K562 (cell line): ENCODE results near the gene SLC34A3. TPM values are rescaled to one million over a fixed set of nuclear protein-coding genes. Genes with fewer than 3 reads are reported as not detected.

Experiments used
- BMI1 ChIP-seq: fragments of 150-350 bp; IDR thresholded peaks from 2 replicates; pipeline ENCODE4 v1.6.1; 2014; ENCODE audit warnings: low read length
- CTBP1 ChIP-seq: fragments of 450-650 bp; IDR thresholded peaks from 2 replicates; pipeline ENCODE4 v1.6.1; 2016; ENCODE audit warnings: borderline replicate concordance
- EZH2 ChIP-seq: IDR thresholded peaks from 2 replicates; pipeline ENCODE4 v1.6.1; 2012; ENCODE audit warnings: low read depth, mild to moderate bottlenecking, inconsistent platforms, low read length, borderline replicate concordance
- HNRNPLL ChIP-seq: fragments of 200-400 bp; formaldehyde crosslinking; IDR thresholded peaks from 2 replicates; pipeline ENCODE4 v1.6.1; 2017; ENCODE audit warnings: low read length, low read depth, mild to moderate bottlenecking; ENCODE audit not compliant: poor library complexity, severe bottlenecking
- MYNN ChIP-seq, 2 experiments: sonication (generic); formaldehyde crosslinking in 1 of 2; IDR thresholded peaks; 2 replicates each; pipeline versions ENCODE4 v1.5.0 to v1.6.1; 2016 to 2020; ENCODE audit warnings: antibody characterized with exemption in 1 of 2, missing genetic modification reagents in 1 of 2
- NR0B1 ChIP-seq: fragments of 450-650 bp; IDR thresholded peaks from one replicate; pipeline ENCODE4 v1.6.1; 2018; ENCODE audit warnings: mild to moderate bottlenecking, moderate library complexity; ENCODE audit not compliant: partially characterized antibody
- PATZ1 ChIP-seq: fragments of 250-450 bp; sonication (Bioruptor Pico); IDR thresholded peaks from 2 replicates; pipeline ENCODE4 v1.5.0; 2020; ENCODE audit warnings: mild to moderate bottlenecking, borderline replicate concordance
- RNF2 ChIP-seq: sonication (generic); IDR thresholded peaks from 2 replicates; pipeline ENCODE4 v1.6.1; 2016
- RUNX1 ChIP-seq: sonication (generic); IDR thresholded peaks from 2 replicates; pipeline ENCODE4 v1.6.1; 2016; ENCODE audit warnings: antibody characterized with exemption, low read depth
- SMARCA4 ChIP-seq: fragments of 450-650 bp; IDR thresholded peaks from 2 replicates; pipeline ENCODE4 v1.6.1; 2016
- ZC3H4 ChIP-seq: sonication (generic); formaldehyde crosslinking; IDR thresholded peaks from 2 replicates; pipeline ENCODE4 v1.9.0; 2021; ENCODE audit warnings: missing genetic modification reagents, borderline replicate concordance
- ZNF507 ChIP-seq: conservative IDR thresholded peaks from 2 replicates; pipeline ENCODE4 v1.6.1; 2017; ENCODE audit warnings: missing genetic modification characterization, missing compliant biosample characterization
- polyA plus RNA-seq, 8 experiments: library from polyadenylated mRNA; depleted of rRNA in 4 of 8; stranded (reverse) in 5 of 8; unstranded in 3 of 8; fragments of >200 nt; fragmentation: Nextera tagmentation in 2 of 8; fragmentation: Illumina TruSeq in 1 of 8; extraction: Ambion mirVana in 2 of 8; extraction: Trizol in 1 of 8; gene quantifications; 2 replicates each; pipeline versions ENCODE4 v1.2.1 to v1.2.3, GENCODE V29; 2011 to 2014; ENCODE audit warnings: inconsistent platforms in 1 of 8, missing spikeins in 1 of 8
- total RNA-seq, 7 experiments: library from RNA; depleted of rRNA in 6 of 7; stranded (reverse); fragments of >200 nt in 6 of 7; fragmentation: Illumina TruSeq in 2 of 7; extraction: Trizol in 2 of 7; gene quantifications; 2 replicates each; pipeline versions ENCODE4 v1.2.1 to v1.2.3, GENCODE V29; 2011 to 2021; ENCODE audit warnings: low replicate concordance in 1 of 7
- TF ChIP-seq, protein P1 (sequence below), 2 experiments: fragments of 450-650 bp in 1 of 2; IDR thresholded peaks; 2 replicates each; pipeline ENCODE4 v1.6.1; 2011 to 2017; ENCODE audit warnings: low read depth in 2 of 2, antibody characterized with exemption in 1 of 2, borderline replicate concordance in 1 of 2, low read length in 1 of 2, mild to moderate bottlenecking in 1 of 2, mixed read lengths in 1 of 2; ENCODE audit not compliant: control insufficient read depth in 1 of 2
- TF ChIP-seq, protein P2 (sequence below): fragments of 250-450 bp; sonication (Bioruptor Pico); IDR thresholded peaks from 2 replicates; pipeline ENCODE4 v1.5.0; 2020; ENCODE audit warnings: mild to moderate bottlenecking
- TF ChIP-seq, protein P3 (sequence below): fragments of 450-650 bp; formaldehyde crosslinking; IDR thresholded peaks from 2 replicates; pipeline ENCODE4 v1.4.0; 2020; ENCODE audit warnings: mild to moderate bottlenecking, moderate library complexity
- TF ChIP-seq, protein P4 (sequence below): fragments of 450-650 bp; IDR thresholded peaks from 2 replicates; pipeline ENCODE4 v1.6.1; 2016; ENCODE audit warnings: antibody characterized with exemption

SLC34A3 gene
- total and polyA plus RNA-seq, 9 of the 15 experiments (the other 6 are each of a cell fraction or from before 2014, with no cell fraction given): not detected

- TF ChIP-seq PATZ1 (CRISPR knock-in tag) (peak; percentile 36; the same call in 1 of the 2 replicates), MYNN (IDR thresholded peaks at IDR 0.05) (no peak), MYNN (CRISPR knock-in tag; IDR thresholded peaks at IDR 0.05) (no peak), RUNX1 (no peak), EZH2 (no peak), RNF2 (peak; percentile 73; the same call in 1 of the 2 replicates), CTBP1 (peak; percentile 84), ZC3H4 (CRISPR knock-in tag) (no peak), ZNF507 (tag) (no peak), NR0B1 (no peak), HNRNPLL (peak; percentile 38), BMI1 (no peak), SMARCA4 (peak; percentile 48)
- TF ChIP-seq, protein P1, sequence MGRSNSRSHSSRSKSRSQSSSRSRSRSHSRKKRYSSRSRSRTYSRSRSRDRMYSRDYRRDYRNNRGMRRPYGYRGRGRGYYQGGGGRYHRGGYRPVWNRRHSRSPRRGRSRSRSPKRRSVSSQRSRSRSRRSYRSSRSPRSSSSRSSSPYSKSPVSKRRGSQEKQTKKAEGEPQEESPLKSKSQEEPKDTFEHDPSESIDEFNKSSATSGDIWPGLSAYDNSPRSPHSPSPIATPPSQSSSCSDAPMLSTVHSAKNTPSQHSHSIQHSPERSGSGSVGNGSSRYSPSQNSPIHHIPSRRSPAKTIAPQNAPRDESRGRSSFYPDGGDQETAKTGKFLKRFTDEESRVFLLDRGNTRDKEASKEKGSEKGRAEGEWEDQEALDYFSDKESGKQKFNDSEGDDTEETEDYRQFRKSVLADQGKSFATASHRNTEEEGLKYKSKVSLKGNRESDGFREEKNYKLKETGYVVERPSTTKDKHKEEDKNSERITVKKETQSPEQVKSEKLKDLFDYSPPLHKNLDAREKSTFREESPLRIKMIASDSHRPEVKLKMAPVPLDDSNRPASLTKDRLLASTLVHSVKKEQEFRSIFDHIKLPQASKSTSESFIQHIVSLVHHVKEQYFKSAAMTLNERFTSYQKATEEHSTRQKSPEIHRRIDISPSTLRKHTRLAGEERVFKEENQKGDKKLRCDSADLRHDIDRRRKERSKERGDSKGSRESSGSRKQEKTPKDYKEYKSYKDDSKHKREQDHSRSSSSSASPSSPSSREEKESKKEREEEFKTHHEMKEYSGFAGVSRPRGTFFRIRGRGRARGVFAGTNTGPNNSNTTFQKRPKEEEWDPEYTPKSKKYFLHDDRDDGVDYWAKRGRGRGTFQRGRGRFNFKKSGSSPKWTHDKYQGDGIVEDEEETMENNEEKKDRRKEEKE (IDR thresholded peaks at IDR 0.05; ENCODE audit: borderline replicate concordance in 1 of 2, control insufficient read depth in 1 of 2, low read depth in 2 of 2, low read length in 1 of 2): no peak
- TF ChIP-seq, protein P2, sequence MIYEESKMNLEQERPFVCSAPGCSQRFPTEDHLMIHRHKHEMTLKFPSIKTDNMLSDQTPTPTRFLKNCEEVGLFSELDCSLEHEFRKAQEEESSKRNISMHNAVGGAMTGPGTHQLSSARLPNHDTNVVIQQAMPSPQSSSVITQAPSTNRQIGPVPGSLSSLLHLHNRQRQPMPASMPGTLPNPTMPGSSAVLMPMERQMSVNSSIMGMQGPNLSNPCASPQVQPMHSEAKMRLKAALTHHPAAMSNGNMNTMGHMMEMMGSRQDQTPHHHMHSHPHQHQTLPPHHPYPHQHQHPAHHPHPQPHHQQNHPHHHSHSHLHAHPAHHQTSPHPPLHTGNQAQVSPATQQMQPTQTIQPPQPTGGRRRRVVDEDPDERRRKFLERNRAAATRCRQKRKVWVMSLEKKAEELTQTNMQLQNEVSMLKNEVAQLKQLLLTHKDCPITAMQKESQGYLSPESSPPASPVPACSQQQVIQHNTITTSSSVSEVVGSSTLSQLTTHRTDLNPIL: no peak
- TF ChIP-seq, protein P3, sequence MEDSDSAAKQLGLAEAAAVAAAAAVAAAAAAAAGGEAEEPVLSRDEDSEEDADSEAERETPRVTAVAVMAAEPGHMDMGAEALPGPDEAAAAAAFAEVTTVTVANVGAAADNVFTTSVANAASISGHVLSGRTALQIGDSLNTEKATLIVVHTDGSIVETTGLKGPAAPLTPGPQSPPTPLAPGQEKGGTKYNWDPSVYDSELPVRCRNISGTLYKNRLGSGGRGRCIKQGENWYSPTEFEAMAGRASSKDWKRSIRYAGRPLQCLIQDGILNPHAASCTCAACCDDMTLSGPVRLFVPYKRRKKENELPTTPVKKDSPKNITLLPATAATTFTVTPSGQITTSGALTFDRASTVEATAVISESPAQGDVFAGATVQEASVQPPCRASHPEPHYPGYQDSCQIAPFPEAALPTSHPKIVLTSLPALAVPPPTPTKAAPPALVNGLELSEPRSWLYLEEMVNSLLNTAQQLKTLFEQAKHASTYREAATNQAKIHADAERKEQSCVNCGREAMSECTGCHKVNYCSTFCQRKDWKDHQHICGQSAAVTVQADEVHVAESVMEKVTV (CRISPR knock-in tag): peak; percentile 93
- TF ChIP-seq, protein P4, sequence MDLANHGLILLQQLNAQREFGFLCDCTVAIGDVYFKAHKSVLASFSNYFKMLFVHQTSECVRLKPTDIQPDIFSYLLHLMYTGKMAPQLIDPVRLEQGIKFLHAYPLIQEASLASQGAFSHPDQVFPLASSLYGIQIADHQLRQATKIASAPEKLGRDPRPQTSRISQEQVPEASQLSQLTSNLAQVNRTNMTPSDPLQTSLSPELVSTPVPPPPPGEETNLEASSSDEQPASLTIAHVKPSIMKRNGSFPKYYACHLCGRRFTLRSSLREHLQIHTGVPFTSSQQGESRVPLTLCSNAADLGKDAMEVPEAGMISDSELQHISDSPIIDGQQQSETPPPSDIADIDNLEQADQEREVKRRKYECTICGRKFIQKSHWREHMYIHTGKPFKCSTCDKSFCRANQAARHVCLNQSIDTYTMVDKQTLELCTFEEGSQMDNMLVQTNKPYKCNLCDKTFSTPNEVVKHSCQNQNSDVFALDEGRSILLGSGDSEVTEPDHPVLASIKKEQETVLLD: peak; percentile 42; the same call in 1 of the 2 replicates
Measured at GRCh38 chr9:137236238-137236935, 5.7 kb downstream of the SLC34A3 start (continued).
